GM12875 (cell line): ENCODE results near the gene PLB1.

Experiments
- H3K4me3 ChIP-seq: one replicate; pipeline ENCODE4 v1.5.1; 2011; ENCODE audit warnings: low read depth, low read length, control low read depth
- CTCF ChIP-seq: IDR thresholded peaks from 2 replicates; pipeline ENCODE4 v1.5.1; 2011; ENCODE audit warnings: low read depth, mild to moderate bottlenecking, control low read depth, inconsistent platforms, low read length, moderate library complexity, borderline replicate concordance; ENCODE audit not compliant: insufficient read depth

The PLB1 gene

GRCh38 chr2:28644760-28645159 lies 148.9 kb downstream of the PLB1 start:
- no peak overlapping the region for H3K4me3 ChIP-seq
- no peak for TF ChIP-seq CTCF

GRCh38 chr2:28645553-28645952 lies 149.7 kb downstream of the PLB1 start:
- TF ChIP-seq CTCF, result no peak
- H3K4me3 ChIP-seq, result no peak overlapping the region

- no peak overlapping the region for H3K4me3 ChIP-seq
- TF ChIP-seq CTCF, result no peak
These were observed 151.8 kb downstream of the PLB1 start for GRCh38 chr2:28647682-28648081.

GRCh38 chr2:28648147-28648546 lies 152.3 kb downstream of the PLB1 start:
- no peak for TF ChIP-seq CTCF
- no peak overlapping the region for H3K4me3 ChIP-seq

GRCh38 chr2:28648671-28649395 lies 153.0 kb downstream of the PLB1 start:
- H3K4me3 ChIP-seq, result no peak overlapping the region
- TF ChIP-seq CTCF, result no peak

- H3K4me3 ChIP-seq, result no peak overlapping the region
- no peak for TF ChIP-seq CTCF
These were observed 153.8 kb downstream of the PLB1 start for GRCh38 chr2:28649481-28650265.

- TF ChIP-seq CTCF, result no peak
- H3K4me3 ChIP-seq, result no peak overlapping the region
These were observed 154.4 kb downstream of the PLB1 start for GRCh38 chr2:28650266-28650584.
